Measurements from ENCODE around the gene HSF2BP. TPM values are rescaled to one million over a fixed set of nuclear protein-coding genes. Genes with fewer than 3 reads are reported as not detected.
"Not testable (repeated sequence)": the region's sequence is repeated elsewhere in the genome, so short reads cannot be mapped to it uniquely, and the experiment has no call there.

Gene HSF2BP
- polyA plus RNA-seq, 1 donor from 2014 or later, result 0.89 TPM

DNA sequence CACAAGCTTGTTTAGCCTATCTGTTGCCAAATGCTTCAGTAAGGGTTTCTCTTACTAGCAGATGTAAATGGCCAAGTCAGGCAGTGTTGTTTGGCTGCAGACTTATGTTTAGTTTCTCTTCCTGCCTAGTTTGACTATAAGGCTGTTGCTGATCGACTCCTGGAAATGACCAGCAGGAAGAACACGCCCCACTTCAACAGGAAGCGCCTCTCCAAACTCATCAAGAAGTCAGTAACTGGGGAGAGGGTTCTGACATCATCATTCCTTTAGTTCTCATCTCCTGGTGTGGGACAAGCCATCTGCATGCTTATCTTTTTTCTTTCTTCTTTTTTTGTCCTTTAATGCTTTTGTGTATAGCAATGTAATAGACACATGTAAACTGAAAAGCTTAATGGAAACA is 25.1 kb upstream of the HSF2BP start:
- Histone ChIP-seq H3K9me3 (ENCODE audit: low read length) (no peaks in the 10 kb centered on the region), H3K4me3 (ENCODE audit: low read length) (no peak overlapping the region), H3K9me2 (ENCODE audit: insufficient read depth, low read length) (no peaks in the 10 kb centered on the region), H3K9ac (ENCODE audit: low read length) (no peak overlapping the region), H3K27ac (ENCODE audit: low read length) (no peak overlapping the region), H3K27me3 (ENCODE audit: insufficient read depth, low read depth, low read length) (no peaks in the 10 kb centered on the region), H3K79me2 (replicated peaks; ENCODE audit: insufficient read depth, low read length) (no peaks in the 10 kb centered on the region), H3F3A (ENCODE audit: insufficient read depth, low read length, poor library complexity, severe bottlenecking) (no peaks in the 10 kb centered on the region), H3K36me3 (ENCODE audit: insufficient read depth, low read length) (no peaks in the 10 kb centered on the region), H3K4me2 (ENCODE audit: low read length) (no peak overlapping the region), H4K20me1 (ENCODE audit: insufficient read depth) (no peaks in the 10 kb centered on the region), H2AFZ (ENCODE audit: low read depth, low read length) (no peak overlapping the region)
- no peak for TF ChIP-seq TAF1 (IDR thresholded peaks at IDR 0.05; ENCODE audit: low read depth)
- TF ChIP-seq CTCF (IDR thresholded peaks at IDR 0.05; ENCODE audit: poor library complexity, severe bottlenecking), result no peak
- no peak for TF ChIP-seq MXI1 (conservative IDR thresholded peaks at IDR 0.05; ENCODE audit: poor library complexity, severe bottlenecking)

GRCh38 chr21:43681650-43682049 is 22.4 kb upstream of the HSF2BP start:
- Histone ChIP-seq H3K36me3 (ENCODE audit: insufficient read depth, low read length) (peaks cover 3% of the 10 kb centered on the region), H3K9me3 (ENCODE audit: low read length) (no peaks in the 10 kb centered on the region), H2AFZ (ENCODE audit: low read depth, low read length) (no peak overlapping the region), H3K4me2 (ENCODE audit: low read length) (no peak overlapping the region), H4K20me1 (ENCODE audit: insufficient read depth) (no peaks in the 10 kb centered on the region), H3K27ac (ENCODE audit: low read length) (no peak overlapping the region), H3K9ac (ENCODE audit: low read length) (no peak overlapping the region), H3K79me2 (replicated peaks; ENCODE audit: insufficient read depth, low read length) (no peaks in the 10 kb centered on the region), H3K9me2 (ENCODE audit: insufficient read depth, low read length) (no peaks in the 10 kb centered on the region), H3F3A (ENCODE audit: insufficient read depth, low read length, poor library complexity, severe bottlenecking) (no peaks in the 10 kb centered on the region), H3K4me3 (ENCODE audit: low read length) (no peak overlapping the region), H3K27me3 (ENCODE audit: insufficient read depth, low read depth, low read length) (no peaks in the 10 kb centered on the region)
- TF ChIP-seq POLR2AphosphoS5 (IDR thresholded peaks at IDR 0.05), result no peak
- TF ChIP-seq, protein P1, sequence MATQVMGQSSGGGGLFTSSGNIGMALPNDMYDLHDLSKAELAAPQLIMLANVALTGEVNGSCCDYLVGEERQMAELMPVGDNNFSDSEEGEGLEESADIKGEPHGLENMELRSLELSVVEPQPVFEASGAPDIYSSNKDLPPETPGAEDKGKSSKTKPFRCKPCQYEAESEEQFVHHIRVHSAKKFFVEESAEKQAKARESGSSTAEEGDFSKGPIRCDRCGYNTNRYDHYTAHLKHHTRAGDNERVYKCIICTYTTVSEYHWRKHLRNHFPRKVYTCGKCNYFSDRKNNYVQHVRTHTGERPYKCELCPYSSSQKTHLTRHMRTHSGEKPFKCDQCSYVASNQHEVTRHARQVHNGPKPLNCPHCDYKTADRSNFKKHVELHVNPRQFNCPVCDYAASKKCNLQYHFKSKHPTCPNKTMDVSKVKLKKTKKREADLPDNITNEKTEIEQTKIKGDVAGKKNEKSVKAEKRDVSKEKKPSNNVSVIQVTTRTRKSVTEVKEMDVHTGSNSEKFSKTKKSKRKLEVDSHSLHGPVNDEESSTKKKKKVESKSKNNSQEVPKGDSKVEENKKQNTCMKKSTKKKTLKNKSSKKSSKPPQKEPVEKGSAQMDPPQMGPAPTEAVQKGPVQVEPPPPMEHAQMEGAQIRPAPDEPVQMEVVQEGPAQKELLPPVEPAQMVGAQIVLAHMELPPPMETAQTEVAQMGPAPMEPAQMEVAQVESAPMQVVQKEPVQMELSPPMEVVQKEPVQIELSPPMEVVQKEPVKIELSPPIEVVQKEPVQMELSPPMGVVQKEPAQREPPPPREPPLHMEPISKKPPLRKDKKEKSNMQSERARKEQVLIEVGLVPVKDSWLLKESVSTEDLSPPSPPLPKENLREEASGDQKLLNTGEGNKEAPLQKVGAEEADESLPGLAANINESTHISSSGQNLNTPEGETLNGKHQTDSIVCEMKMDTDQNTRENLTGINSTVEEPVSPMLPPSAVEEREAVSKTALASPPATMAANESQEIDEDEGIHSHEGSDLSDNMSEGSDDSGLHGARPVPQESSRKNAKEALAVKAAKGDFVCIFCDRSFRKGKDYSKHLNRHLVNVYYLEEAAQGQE (IDR thresholded peaks at IDR 0.05; ENCODE audit: borderline replicate concordance), result no peak
- TF ChIP-seq CTCF (IDR thresholded peaks at IDR 0.05; ENCODE audit: poor library complexity, severe bottlenecking), result no peak
- TF ChIP-seq RAD21 (conservative IDR thresholded peaks at IDR 0.05), result no peak
- TF ChIP-seq TAF1 (IDR thresholded peaks at IDR 0.05; ENCODE audit: low read depth), result no peak
- no peak for TF ChIP-seq EZH2 (IDR thresholded peaks at IDR 0.05; ENCODE audit: borderline replicate concordance, insufficient read depth, low read length, poor library complexity, severe bottlenecking)
- no peak for TF ChIP-seq MXI1 (conservative IDR thresholded peaks at IDR 0.05; ENCODE audit: poor library complexity, severe bottlenecking)
- TF ChIP-seq SMC3 (conservative IDR thresholded peaks at IDR 0.05; ENCODE audit: poor library complexity), result no peak
- TF ChIP-seq EP300 (conservative IDR thresholded peaks at IDR 0.05; ENCODE audit: poor library complexity, severe bottlenecking), result no peak

GRCh38 chr21:43680421-43680820 is 21.1 kb upstream of the HSF2BP start:
- H3K9me3 ChIP-seq (ENCODE audit: low read length); H3K9me2 ChIP-seq (ENCODE audit: insufficient read depth, low read length); H2AFZ ChIP-seq (ENCODE audit: low read depth, low read length); H3K27me3 ChIP-seq (ENCODE audit: insufficient read depth, low read depth, low read length); H3K27ac ChIP-seq (ENCODE audit: low read length); H3K4me3 ChIP-seq (ENCODE audit: low read length); H3K4me2 ChIP-seq (ENCODE audit: low read length); H3K79me2 ChIP-seq (replicated peaks; ENCODE audit: insufficient read depth, low read length); H4K20me1 ChIP-seq (ENCODE audit: insufficient read depth); H3F3A ChIP-seq (ENCODE audit: insufficient read depth, low read length, poor library complexity, severe bottlenecking); H3K9ac ChIP-seq (ENCODE audit: low read length): not testable (repeated sequence)
- H3K36me3 ChIP-seq (ENCODE audit: insufficient read depth, low read length), result peaks cover 11% of the 10 kb centered on the region
